Effector memory CD8-positive, alpha-beta T cell (primary cell): ENCODE measurements around the gene GRIA3.
"Not testable (repeated sequence)": the region's sequence is repeated elsewhere in the genome, so short reads cannot be mapped to it uniquely, and the experiment has no call there.

Source experiments
- ATAC-seq: fragments of 150-1000 bp; cut with Tn5 transposase; replicated peaks from 2 replicates; pipeline ENCODE4 v1.10.0; 2021; ENCODE audit warnings: mild to moderate bottlenecking, moderate library complexity
- DNase-seq, 3 experiments: peaks; one replicate each; pipeline ENCODE4 v3.0.0; 2021
- H3K27ac Mint-ChIP-seq, 2 donors: one replicate each; pipeline ENCODE4 v1.8.0; 2022; ENCODE audit warnings: mild to moderate bottlenecking in 2 of 2, mixed read lengths in 2 of 2, moderate library complexity in 2 of 2
- H3K27me3 Mint-ChIP-seq, 2 donors: one replicate each; pipeline ENCODE4 v1.8.0; 2022; ENCODE audit warnings: mixed read lengths in 2 of 2
- H3K36me3 Mint-ChIP-seq: one replicate; pipeline ENCODE4 v1.8.0; 2022; ENCODE audit warnings: mild to moderate bottlenecking, moderate library complexity, mixed read lengths; ENCODE audit not compliant: insufficient read depth
- H3K4me1 Mint-ChIP-seq, 2 donors: one replicate each; pipeline ENCODE4 v1.8.0; 2022; ENCODE audit warnings: low read depth in 2 of 2, mixed read lengths in 2 of 2
- H3K4me3 Mint-ChIP-seq, 2 donors: one replicate each; pipeline ENCODE4 v1.8.0; 2022; ENCODE audit warnings: mild to moderate bottlenecking in 2 of 2, mixed read lengths in 2 of 2, moderate library complexity in 2 of 2
- H3K9me3 Mint-ChIP-seq, 2 donors: one replicate each; pipeline ENCODE4 v1.8.0; 2022; ENCODE audit warnings: mixed read lengths in 2 of 2

Gene GRIA3

GRCh38 chrX:123530726-123531125 is 346.6 kb downstream of the GRIA3 start:
- not testable (repeated sequence) for H3K9me3 Mint-ChIP-seq, H3K4me1 Mint-ChIP-seq, H3K4me3 Mint-ChIP-seq, DNase-seq, H3K27ac Mint-ChIP-seq, ATAC-seq, H3K27me3 Mint-ChIP-seq, H3K36me3 Mint-ChIP-seq
